GM19023 (cell line): ENCODE results near the gene CATSPERD.
"Not testable (repeated sequence)": the region's sequence is repeated elsewhere in the genome, so short reads cannot be mapped to it uniquely, and the experiment has no call there.

Source experiments
- ATAC-seq: cut with Tn5 transposase; IDR thresholded peaks from one replicate; pipeline ENCODE4 v1.9.1; 2021; ENCODE audit warnings: mild to moderate bottlenecking, moderate library complexity; ENCODE audit not compliant: unreplicated experiment

CATSPERD gene

DNA sequence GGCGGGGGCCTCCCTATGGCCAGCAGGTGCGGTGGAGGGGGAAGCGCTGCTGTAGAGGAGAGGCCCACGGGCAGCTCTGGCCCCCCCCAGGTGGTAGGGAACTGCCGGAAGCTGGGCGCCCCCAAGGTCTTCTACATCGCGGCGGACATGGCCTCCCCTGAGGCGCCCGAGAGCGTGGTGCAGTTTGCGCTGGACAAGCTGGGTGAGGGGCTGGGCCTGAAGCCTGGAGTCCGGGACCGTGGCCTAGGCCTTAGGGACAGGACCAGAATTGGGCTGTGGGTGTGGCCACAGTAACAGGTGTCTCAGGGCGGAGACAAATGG lies 34.2 kb upstream of the CATSPERD start:
- ATAC-seq = no peak

DNA sequence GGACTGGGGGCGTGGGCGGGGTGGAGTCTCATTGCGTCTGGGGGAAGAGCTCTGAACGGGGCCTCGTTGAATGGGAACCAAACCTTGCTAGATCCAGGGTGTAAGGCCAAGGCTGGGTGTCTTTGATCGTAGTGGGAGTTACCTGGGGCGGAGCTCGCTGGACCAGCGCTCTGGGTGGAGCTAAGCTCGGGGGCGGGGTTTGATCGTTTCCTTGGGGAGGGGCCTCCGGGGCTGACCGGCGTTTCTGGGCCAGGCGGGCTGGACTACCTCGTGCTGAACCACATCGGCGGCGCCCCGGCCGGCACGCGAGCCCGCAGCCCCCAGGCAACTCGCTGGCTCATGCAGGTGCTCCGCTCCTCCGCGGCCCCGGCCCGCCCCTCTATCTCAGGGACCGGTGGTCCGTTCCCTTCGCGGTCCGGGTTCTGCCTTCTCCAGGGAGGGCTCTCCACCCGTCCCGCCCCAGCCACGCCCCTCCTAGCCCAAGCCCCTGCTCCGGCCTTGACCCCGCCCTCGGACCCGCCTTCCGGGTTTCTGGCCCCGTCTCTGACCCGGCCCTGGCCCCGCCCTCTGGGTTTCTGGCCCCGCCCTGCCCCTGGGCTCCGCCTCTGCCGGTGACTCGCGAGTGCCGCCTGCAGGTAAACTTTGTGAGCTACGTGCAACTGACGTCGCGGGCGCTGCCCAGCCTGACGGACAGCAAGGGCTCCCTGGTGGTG lies 33.6 kb upstream of the CATSPERD start:
- ATAC-seq = peak; percentile 66

GRCh38 chr19:5687360-5688198 lies 32.9 kb upstream of the CATSPERD start:
- ATAC-seq = no peak

GRCh38 chr19:5688262-5688881 lies 32.1 kb upstream of the CATSPERD start:
- ATAC-seq = not testable (repeated sequence)

DNA sequence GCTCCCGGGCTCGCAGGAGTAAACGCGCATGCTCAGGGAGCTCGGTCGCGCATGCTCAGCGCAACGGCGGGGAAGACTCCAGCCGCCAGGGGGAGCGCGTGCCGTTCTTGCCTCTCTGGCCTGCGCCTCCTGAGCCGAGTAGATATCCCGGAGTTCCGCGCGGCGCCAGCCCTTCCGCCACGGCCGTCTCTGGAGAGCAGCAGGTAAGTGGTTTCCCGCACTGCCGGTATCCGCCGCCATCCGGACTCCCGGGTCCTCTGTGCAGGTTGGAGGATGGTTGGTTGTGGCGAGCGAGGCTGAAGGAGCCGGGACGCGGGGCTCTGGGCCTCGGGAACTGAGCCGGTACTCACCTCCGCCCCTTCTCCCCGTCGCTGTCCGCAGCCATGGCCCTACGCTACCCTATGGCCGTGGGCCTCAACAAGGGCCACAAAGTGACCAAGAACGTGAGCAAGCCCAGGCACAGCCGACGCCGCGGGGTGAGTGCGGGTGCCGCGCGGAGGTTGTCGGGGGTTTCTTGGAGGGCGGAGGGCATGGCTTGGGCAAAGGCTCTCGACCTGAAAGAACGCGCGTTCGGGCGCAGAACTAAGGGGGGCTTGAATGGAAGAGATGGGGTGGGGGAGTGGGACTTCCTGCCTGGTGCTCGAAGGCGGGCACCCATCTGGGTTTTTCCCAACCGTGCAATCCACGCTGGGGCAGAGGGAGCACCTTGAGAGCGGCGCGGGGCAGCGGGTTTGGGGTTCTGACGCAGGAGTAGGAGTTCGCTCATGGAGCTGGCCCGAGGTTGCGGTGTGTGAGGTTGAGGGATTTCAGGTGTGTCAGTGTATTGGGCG lies 30.1 kb upstream of the CATSPERD start, which contains the start of gene RPL36:
Gene RPL36 (plus strand): TSS at position 171 of the 830 bp plus-strand sequence. CDS start 213 bp downstream, at position 384.
- peak; percentile 50 for ATAC-seq

GRCh38 chr19:5690955-5691821 lies 29.2 kb upstream of the CATSPERD start:
- no peak for ATAC-seq

- ATAC-seq = no peak
Observed at GRCh38 chr19:5691822-5692722, 28.4 kb upstream of the CATSPERD start.

GRCh38 chr19:5692723-5693194 lies 27.7 kb upstream of the CATSPERD start:
- no peak for ATAC-seq

GRCh38 chr19:5693195-5694166 lies 27.0 kb upstream of the CATSPERD start:
- ATAC-seq = no peak

GRCh38 chr19:5694167-5694955 lies 26.1 kb upstream of the CATSPERD start:
- no peak for ATAC-seq

DNA sequence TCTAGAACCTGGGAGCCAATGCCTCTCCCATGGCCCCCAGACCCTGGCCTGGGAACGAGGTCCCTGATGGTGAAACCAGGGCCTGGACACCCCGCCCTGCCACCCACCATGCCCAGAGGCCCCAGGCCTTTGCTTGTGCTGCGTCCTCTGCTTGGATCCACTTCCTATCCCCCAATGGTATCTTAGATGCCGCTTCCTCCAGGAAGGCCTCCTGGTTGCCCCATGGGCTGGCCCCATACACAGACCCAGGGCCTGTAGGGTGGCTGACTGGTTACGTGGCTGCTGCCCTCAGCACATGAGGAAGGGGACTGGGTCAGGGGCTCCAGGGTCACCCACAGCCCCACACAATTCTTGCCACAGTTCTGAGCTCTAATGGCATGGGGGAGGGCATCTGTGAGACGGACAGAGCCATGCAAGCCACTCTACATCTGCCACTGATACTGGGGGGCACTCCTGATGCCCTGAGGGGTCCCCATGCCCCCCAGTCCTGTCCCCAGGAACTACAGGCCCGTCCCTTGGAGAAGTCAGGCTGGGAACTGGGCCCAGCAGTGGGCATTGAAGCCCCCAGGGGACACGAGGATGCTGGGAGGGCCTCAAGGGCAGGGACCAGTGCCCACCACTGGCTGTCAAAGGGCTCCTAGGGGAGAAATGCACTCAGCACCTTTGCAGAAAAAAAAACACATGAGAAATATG lies 25.3 kb upstream of the CATSPERD start:
- ATAC-seq = no peak

DNA sequence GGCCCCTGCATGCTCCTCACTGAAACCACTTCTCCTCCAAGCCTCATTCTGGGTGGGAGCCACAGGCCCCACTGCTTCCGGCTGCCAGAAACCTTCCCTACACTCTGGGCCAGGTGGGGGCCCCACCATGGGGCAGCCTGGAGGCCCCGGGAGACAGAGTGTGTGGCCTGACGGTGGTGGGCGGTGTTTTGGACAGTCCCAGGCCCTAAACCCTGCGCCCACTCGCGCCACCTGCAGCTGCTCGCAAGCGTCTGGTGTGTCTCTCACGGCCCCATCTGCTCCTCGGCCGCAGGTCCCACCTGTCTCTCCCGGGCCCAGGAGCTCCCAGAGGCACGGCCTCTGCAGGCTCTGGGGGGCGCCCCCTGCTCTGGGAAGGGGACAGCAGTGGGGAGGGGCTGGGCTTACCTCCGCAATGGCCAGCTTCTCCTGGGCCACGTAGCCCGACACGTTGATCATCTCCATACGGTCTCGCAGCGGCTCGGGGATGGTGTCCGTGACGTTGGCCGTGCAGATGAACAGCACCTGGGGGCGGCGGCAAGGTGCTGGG lies 24.7 kb upstream of the CATSPERD start:
- ATAC-seq = no peak

DNA sequence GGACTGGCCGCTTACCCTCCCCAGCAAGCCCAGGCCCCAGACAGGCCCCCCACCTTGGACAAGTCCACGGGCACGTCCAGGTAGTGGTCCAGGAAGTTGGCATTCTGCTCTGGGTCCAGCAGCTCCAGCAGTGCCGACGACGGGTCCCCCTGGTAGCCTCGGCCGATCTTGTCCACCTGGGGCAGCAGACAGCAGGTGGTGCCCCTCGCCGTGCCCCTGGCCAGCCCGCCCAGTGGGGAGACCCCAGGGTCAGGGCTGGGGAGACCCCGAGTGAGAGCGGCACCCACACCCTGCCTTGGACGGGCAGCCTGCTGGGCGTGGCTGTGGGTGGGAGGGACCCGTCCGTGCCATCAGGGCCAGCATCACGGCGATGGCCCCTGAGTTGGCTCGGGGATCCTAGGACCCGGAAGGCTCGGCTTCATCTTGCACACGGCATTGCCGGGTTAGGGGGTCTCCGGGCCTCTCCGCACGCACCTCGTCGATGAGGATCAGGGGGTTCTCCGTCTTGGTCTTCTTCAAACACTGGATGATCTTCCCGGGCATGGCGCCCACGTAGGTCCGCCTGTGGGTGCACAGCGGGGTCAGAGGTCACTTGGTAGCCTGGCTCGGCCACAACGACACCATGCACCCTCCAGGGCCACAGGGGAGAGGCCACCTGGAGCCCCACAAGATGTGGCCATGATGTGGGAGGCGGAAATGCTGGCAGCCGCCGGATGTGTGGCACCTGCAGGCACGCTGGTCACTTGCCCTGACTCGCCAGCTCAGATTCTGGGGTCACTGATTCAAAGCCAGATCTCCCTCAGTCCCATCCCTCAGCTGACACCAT lies 24.0 kb upstream of the CATSPERD start:
- ATAC-seq = no peak

DNA sequence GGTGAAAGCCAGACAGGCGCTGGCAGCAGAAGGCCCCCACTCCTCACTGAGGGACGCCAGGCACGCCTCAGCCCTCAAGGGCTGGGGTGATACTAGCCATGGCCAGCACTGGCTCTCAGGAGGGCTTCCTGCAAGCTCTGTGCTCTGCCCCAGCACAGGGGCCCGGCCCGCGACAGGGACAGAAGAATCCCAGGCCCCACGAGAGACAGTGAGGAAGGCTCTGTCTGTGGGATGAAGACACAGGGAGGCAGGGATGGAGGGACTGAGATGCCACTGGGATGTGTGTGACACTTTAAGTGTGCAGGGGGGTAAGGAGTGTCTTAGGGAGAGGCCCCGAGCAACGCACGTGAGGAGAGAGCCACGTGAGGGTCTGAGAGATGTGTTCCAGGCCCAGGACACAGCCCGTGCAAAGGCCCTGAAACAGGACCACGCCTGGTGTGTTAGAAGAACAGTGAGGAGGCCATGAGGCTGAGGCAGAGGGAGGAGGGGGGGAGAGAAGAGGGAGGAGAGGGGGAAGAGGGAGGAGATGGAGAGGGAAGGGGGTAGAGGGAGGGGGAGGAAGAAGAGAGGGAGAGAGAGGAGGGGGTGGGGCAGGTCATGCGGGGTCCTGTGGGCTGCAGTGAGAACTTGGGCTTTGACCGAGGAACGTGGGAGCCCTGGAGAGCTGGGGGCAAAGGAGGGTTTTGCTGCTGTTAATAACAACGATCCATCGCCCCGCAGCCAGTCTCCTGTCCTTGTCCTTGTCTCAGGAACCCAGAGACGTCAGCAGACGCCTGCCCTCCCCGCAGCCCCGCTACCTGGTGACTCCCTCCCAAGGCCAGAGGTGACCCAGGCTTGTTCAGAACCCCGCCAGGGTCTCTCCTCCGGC lies 23.2 kb upstream of the CATSPERD start:
- no peak for ATAC-seq
